HG02610 (cell line): ENCODE results near the gene MARK4.

Source experiments
- ATAC-seq: cut with Tn5 transposase; IDR thresholded peaks from one replicate; pipeline ENCODE4 v1.9.1; 2021; ENCODE audit warnings: mild to moderate bottlenecking, moderate library complexity; ENCODE audit not compliant: unreplicated experiment

The MARK4 gene

GRCh38 chr19:45271098-45271734 lies 20.1 kb downstream of the MARK4 start:
- ATAC-seq = no peak

GRCh38 chr19:45271735-45272108 lies 20.7 kb downstream of the MARK4 start:
- no peak for ATAC-seq

DNA sequence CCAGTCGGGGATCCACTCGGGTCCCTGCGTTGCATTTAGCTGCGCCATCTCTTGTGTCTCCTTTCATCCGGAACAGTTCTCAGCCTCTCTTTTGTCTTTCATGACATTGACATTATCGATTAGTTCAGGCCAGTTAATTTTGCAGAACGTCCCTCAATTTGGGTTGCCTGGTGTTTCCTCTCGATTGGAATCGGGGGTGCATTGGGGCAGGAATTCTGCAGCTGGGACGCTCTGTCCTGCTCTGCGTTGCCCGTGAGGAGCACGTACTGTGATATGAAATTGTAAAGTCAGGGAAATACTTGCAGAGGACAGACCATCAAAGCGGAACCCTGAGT lies 22.4 kb downstream of the MARK4 start:
- no peak for ATAC-seq

GRCh38 chr19:45275370-45275971 lies 24.4 kb downstream of the MARK4 start:
- no peak for ATAC-seq

DNA sequence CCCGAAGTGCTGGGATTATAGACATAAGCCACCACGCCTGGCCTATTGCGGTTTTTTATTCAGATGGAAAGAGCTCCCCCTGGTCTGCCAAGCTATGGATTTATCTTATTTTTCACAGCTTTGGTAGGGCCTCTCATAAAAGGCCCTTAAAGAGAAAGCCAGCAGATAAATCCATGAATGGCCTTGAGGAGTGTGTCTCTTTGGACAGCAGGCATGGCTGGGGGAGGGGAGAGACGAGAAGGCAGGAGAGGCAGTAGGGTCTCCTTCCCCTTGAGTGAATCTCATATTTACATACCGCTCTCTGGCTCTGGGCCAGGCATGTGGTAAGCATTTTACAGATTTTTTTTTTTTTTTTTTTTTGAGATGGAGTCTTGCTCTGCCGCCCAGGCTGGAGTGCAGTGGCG lies 25.2 kb downstream of the MARK4 start:
- ATAC-seq = no peak

DNA sequence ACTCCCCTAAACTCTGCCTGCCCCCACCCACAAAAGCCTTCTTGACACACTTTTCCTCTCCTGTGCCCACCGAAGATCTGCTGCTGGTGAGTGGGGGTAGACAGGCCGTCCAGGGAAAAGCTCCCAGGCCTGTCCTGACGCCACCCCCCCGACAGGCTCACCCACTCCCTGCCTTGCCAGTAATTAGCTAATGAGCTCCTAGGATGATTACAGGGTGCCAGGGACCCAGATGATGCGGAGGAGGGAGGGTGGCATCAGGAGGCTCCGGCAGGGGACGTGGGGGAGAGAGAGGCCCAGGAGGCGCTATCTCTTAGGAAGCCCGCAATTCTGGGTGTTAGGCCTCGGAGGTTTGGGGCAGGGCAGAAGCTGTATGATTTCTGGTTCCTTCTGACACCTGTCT lies 27.0 kb downstream of the MARK4 start:
- ATAC-seq = no peak

DNA sequence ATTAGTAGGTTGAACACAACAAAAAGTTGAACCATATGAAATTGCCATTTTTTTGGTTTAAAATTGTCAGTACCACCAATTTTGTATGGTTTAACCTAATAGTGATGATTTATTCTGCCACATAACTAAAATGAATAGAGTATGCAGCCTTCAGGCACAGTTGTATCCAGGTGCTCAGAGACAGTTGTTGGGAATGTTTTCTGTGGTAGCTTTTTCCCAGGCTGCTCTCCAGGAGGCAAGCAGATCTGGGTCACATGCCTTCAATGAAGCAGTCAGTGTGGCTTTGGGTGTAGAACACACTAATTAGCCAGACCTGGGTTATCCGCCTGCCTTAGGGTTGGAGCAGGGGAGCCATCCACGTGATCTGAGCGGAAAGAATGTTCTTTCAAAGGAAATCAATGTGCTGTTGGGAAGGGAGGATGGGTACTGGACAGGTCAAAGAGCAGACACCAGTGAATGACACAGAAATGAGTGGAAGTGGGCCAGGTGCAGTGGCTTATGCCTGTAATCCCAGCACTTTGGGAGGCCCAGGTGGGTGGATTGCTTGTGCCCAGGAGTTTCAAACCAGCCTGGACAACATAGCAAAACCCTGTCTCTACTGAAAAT lies 28.6 kb downstream of the MARK4 start:
- ATAC-seq = no peak

- no peak for ATAC-seq
Measured at GRCh38 chr19:45280471-45280961, 29.4 kb downstream of the MARK4 start.

DNA sequence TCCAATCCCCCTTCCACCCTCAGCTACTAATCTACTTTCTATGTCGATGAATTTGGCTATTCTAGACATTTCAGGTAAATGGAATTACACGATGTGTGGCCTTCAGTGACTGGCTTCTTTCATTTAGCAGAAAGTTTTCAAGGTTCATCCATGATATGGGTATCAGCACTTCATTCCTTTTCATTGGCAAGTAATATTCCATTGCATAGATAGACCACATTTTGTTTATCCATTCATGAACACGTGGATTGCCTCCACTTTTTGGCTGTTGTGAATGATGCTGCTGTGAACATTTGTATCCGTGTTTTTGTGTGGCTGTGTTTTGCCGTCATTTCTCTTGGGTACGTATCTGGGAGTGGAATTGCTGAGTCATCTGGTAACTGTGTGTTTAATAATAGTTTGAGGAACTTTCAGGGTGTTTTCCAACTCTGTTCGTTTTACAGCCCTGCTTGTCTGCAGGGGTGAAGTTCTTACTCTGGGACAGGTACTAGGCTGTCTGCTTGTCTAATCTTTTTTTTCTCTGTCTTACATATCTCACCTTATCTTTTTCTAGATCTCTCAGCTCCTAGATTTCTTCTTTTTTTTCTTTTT lies 32.5 kb downstream of the MARK4 start:
- ATAC-seq = no peak

- ATAC-seq = no peak
Measured at GRCh38 chr19:45290381-45290931, 39.4 kb downstream of the MARK4 start.

- no peak for ATAC-seq
Measured at GRCh38 chr19:45291834-45292233, 40.8 kb downstream of the MARK4 start.

- ATAC-seq = no peak
Measured at GRCh38 chr19:45293682-45294081, 42.6 kb downstream of the MARK4 start.

DNA sequence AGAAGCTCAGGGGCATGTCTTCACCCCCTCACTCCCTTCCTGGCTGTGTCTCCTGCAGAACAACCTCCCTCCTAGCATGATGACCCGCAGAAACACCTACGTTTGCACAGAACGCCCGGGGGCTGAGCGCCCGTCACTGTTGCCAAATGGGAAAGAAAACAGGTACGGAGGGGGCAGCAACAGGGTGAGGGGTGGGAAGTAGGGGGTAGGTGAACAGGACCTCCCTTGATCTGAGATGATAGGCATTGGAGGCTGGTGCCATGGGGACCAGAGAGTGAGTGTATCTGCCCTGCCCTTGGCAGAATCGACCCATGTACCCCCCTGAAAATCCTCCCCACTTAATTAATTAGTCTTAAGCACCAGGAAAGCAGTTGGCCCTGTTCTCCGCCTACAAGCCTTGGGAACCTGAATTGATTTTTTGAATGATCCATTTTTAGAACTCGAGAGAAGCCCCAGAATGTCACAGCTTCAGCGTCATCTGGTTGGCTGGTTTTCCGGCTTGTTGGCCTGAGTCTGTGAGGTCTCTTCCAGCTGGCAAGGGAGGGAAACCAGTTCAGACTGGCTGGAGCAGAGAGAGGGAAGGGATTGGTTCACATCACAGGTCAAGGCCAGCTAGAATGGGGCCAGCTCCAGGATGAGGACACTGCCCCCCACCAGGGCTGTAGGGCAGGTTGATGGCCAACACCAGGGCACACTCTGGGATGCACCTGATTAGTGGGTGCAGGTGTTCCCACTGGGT lies 43.4 kb downstream of the MARK4 start:
- no peak for ATAC-seq

GRCh38 chr19:45295873-45296272 lies 44.8 kb downstream of the MARK4 start:
- ATAC-seq = no peak

- no peak for ATAC-seq
Measured at GRCh38 chr19:45296355-45296754, 45.3 kb downstream of the MARK4 start.

- no peak for ATAC-seq
Measured at GRCh38 chr19:45297674-45298073, 46.6 kb downstream of the MARK4 start.

DNA sequence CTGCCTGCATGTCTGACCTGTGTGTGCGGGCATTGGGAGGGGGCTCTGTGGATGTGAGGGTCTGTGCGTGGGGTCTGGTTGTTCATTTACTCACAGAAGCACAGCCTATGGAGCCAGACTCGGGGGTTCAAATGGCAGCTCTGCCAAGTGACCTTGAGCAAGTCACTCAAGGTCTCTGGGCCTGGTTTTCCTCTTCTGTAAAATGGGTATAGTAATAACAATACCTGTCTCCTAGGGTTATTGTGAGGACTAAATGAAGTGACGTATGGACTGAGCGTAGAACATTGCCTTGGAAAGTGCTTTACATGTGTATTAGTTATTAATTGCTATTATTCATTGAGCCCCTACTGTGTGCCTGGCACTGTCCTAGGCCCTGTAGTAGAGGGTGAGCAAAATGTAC lies 47.2 kb downstream of the MARK4 start:
- no peak for ATAC-seq

DNA sequence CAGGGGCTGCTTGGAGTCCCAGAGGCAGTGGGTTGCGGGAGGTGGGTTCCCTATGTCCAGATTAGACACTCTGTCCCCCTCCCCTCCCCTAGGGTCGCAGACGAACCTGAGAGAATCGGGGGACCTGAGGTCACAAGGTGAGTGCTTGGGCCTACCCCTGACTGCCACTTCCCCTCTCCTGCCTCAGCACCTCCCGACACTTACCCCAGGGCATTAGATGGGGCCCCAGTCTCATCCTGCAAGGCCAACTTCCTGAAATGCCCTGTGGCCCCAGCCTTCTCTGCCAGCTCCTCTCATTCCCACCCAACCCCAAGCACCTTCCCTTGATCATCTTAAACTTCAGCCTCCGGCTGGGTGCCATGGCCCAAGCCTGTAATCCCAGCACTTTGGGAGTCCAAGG lies 48.6 kb downstream of the MARK4 start:
- ATAC-seq = no peak

DNA sequence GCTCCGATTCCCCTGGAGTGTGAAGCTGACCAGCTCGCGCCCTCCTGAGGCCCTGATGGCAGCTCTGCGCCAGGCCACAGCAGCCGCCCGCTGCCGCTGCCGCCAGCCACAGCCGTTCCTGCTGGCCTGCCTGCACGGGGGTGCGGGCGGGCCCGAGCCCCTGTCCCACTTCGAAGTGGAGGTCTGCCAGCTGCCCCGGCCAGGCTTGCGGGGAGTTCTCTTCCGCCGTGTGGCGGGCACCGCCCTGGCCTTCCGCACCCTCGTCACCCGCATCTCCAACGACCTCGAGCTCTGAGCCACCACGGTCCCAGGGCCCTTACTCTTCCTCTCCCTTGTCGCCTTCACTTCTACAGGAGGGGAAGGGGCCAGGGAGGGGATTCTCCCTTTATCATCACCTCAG lies 51.3 kb downstream of the MARK4 start:
- ATAC-seq = no peak

DNA sequence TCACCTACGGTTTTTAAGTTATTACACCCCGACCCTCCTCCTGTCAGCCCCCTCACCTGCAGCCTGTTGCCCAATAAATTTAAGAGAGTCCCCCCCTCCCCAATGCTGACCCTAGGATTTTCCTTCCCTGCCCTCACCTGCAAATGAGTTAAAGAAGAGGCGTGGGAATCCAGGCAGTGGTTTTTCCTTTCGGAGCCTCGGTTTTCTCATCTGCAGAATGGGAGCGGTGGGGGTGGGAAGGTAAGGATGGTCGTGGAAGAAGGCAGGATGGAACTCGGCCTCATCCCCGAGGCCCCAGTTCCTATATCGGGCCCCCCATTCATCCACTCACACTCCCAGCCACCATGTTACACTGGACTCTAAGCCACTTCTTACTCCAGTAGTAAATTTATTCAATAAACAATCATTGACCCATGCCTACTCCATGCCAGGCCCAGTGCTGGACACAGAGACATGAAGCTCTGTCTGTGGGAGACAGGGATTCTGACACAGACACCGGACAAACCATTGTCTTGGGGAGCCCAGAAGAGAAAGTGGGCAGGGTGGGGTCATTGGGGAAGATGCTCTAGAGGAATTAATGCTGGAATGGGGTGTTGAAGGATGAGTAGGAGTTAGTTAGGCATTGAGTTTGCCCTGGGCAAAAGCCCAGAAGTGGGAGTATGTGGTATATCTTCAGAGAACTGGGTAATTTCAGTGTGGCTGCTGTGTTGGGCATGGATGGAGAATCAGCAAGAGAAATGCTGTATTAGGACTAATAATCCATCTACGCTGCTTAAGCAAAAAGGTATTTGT lies 52.4 kb downstream of the MARK4 start:
- no peak for ATAC-seq
